SIG-M5 treated with dmso at 0.1 percent for 504 hours (cell line): ENCODE data around the gene MEGF11.

Experiments
- DNase-seq: peaks from one replicate; lab custom pipeline; 2025; ENCODE audit not compliant: unreplicated experiment; lab: John Stamatoyannopoulos, UW

Gene MEGF11

DNA sequence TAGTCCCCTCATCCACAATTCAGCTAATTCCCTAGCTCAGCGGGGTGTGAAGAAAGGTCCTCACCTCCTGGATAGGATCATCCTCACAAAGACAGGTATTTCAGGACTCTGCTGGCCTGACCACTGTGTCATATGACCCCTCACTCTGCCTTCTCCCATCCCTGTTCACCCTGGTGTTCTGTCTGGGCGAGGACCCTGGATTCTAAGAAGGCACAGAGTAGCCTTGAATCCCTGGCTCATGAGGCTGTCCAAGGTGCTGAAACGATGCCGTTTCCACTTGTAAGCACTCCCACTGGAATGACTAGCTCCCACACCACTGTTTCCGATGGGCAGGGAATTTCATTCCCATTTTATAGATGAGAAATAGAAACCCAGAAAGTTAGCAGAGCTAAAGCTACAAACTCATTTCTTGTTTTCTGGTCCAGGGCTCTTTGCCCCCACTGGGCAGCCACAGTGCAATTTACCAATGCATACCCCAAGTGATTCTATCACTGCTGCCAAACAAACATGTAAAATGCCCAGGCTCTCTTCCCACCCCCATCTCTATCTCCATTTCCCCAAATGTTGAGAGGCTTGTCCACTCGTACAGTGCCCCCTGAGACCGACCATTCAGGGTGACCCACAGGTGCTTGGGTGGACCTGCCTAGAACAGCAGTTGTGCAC is 301.0 kb downstream of the MEGF11 start:
- DNase-seq, result no peak

DNA sequence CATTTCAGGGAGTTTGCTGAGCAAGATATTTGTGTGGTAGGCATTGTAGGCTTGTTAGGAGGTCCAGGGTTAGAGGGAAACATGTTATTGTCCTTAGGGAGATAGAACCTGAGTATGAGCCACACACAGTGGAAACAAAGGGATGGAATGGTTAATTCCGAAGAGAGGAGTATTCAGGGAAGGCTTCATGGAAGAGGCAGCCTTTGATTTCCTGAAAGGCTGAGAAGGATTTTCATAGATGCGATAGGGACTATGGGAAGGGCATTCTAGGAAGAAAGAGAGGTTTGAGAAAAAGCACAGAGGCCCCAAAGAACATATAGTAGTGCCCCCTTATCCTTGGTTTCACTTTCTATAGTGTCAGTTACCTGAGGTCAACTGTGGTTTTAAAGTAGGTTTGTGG is 302.5 kb downstream of the MEGF11 start:
- DNase-seq, result no peak

DNA sequence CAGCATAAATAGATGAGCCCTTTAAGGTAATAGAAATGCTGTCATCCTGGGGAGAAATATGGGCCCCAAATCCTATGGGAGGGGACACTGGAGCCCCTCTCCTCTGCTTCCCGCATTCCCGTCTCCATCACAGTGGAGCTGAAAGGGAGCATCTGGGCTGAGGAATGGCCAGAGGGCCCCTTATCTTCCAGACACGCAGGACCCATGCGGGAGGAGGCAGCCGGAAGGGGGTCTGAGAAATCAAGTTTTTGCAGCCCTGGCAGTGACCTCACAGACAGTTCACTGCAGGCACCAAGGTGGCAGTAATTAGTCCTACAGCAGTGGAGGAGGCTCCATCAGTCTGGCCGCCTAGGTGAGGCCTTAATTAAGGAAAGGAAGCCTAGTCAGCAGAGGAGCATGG is 304.1 kb downstream of the MEGF11 start:
- DNase-seq, result no peak

DNA sequence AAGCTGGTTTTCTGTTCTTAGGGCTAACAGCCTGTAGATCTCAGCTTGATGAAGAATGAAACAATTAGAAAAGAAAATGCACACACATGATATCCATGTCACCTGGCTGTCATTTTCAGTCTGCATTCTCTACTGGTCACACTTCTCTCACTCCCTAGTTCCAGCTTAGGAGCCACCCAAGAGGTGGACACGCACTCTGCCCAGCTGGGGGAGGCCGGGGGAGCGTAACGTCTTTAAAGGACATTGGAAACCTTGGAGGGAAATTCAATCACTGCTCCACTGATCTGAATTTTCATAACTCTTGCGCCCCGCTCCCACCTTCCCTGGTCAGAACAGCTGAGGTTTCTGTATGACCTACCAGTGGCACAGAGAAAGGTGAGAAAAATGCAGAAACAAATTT is 304.5 kb downstream of the MEGF11 start:
- DNase-seq, result no peak

DNA sequence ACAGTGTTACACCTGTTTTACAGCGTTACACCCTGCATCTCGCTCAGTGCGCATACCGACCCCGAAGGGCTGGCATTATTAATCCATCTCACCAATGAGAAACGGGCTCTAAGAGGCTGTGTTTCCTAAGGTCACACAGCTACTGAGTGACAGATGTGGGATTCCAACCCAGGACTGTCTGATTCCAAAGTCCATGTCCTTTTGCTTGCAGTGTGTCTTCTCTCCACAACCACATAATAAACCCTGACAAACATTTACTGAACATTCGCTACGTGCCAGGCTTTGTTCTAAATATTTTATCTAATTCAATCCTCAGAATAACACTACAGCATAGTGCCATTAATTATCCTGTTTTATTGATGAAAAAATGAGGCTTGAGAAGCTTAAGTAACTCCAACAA is 305.2 kb downstream of the MEGF11 start:
- no peak for DNase-seq

DNA sequence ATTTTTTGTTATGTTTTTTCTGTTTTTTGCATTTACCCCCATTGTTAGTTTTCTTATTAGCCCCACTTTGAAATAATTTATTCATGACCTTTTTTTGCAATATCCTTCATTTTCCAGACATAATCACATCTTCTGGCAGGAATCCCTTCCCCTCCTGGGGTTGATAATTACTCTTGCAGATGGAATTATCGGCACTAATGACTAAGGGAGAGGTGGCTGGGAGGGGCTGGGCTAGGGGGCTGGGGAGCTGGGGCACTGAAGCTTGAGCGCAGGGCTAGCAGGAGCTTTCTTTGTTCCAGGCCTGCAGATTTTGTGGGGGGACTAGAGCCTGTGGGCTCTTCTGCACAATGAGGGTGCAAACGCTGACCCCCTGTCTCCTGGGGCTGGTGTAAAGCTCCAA is 306.5 kb downstream of the MEGF11 start:
- DNase-seq, result no peak

DNA sequence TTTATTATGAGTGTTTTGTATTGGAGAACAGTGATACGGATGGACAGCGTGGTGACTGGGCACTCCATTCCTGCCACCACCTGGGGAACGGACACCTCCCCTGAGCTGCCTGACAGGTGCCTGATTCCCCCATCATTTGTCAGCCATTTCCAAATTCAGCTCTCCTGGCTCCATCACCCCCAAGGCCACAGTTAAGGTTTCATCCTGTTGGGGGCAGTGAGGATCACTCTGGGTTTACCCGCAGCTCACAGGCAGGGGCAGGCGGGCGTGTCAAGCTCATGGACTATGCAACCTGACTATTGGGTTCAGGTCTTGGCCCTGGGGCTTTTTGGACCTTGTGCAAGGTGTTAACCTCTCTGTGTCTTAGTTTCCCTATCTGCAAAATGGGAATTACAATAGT is 307.9 kb downstream of the MEGF11 start:
- no peak for DNase-seq

DNA sequence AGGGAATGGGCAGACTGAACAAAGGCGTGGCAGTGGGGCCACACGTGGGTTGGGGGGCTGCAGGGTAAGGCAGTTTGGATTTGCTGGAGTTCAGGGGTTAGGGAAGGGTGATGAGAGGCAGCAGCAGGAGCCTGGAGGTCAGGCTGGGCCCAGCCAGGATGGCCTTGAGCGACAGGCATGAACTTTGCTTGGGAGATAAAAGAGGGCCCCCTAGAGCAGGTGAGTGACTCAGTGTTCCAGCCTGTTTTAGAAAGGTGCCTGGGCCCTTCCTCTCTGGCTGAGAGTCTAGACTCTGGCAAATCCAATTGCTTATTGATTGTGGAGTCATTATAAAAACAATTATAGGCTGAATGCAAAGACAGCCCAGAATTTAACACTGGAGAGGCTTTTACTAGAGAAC is 309.1 kb downstream of the MEGF11 start:
- no peak for DNase-seq

DNA sequence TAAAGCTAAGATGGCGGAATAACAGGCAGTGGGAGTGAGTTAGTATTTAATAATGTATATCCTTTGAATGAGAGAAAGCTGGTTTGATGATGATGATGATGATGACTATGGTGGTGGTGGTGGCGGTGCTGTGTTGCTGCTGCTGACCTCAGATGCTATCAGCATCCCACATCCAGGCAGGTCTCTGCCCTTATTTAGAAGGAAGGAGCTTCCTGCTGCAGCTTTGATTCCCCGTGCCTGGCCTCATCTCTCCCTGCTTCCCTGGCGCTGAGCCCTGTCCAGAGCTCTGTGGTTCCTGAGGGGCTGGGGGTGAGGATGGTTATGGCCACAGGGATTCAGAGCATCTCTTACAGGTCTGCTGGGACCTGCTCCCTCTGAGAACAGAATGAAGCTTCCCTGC is 311.1 kb downstream of the MEGF11 start:
- DNase-seq, result no peak

DNA sequence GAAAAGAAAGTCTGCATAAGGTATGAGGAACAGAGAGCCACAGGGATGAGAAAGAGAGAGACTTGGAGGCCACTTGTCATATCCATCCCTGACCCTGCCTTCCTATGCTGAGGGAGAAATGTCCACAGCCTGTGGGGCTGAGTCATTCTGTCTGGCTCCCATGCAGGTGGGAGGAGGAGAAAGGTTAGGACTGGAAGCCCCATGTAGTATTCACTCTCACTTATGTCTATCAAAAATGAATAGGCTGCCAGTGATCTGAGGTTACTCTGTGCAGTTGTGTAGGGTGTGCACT is 313.0 kb downstream of the MEGF11 start:
- DNase-seq, result no peak

DNA sequence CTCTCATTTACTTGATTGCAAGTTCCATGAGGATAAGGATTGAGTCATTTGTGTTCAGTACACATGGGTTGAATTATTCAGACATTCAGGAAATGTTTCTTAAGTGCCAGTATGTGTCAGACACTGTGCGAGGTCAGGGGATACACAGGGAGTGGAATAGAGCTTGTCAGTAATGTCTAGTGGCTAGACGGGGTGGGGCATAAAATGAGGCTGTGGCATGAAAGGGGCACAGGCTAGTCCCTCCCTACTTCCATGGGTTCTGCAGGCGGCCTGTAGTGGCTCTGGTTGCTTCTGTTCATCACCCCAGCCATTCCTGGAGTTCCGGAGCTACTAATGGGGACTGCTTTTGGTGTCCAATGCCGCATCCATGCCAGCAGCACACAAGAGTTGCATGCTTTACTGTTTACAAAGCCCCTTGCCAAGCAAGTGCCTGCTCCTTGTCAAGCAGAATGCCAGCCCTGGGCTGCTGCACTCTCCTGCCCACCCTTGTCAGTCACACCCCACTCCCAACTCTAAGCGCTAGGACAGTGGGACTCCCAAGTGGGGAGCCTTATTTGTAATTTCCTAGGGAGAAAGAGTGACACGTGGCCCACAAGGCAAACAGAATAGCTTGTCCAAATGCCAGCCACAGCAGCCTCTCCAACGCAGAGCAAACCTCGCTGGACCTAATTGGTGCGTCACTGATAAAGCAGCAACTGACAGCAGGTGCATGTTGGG is 313.5 kb downstream of the MEGF11 start:
- no peak for DNase-seq

DNA sequence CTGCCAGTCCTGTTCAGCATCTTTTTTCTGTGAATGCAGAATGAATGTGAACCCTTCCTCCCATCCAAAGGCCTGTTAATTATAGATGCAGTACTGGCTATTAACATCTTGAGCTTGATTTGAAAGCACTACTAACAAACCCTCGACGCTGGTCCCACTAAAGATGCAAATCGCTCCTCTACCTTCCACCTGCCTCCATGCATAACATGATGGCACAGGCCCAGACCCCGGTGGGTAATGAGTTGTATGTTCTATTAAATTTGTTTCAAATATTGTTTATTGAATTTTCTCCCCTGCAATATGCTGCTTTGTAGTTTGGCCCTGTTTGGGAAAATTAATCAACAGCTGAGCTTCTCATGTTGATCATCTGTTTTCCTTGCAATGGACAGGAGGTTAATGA is 314.9 kb downstream of the MEGF11 start:
- no peak for DNase-seq

DNA sequence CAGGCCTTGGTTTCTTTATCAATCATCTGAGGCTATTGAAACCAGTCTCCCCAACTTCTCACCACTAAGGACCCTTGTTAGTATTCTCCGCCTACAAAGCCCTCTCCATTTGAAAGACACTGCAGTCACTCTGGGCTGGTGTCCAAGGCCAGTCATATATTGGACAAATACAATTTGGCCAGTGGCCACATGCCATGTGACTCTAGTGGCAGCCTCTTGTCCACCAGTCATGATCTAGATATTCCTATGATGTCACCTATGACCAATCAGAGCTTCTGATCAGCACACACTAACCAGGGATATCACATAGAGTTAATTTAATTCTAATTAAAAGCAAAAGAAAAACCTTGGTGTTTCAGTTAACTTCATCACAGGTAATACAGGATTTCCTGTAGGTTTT is 316.1 kb downstream of the MEGF11 start:
- no peak for DNase-seq

DNA sequence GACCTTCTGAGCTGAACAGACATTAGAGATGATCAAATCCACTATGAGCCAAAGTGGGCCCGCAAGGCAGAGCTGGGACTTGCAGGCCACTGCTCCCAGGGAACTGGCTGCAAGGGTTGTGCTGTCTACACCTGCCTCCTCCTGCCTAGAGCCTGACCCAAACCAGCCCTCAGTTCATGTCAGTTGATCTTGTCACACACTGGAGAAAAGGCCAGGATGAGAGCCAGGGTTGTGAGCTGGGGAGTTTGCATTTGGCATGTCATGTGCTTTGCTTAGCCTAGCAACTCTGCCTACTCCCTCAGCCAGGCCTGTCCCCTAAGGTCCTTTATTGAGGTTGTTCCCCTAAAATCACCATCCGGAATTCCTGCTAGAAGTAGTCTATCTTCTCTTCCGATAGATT is 316.5 kb downstream of the MEGF11 start:
- no peak for DNase-seq

DNA sequence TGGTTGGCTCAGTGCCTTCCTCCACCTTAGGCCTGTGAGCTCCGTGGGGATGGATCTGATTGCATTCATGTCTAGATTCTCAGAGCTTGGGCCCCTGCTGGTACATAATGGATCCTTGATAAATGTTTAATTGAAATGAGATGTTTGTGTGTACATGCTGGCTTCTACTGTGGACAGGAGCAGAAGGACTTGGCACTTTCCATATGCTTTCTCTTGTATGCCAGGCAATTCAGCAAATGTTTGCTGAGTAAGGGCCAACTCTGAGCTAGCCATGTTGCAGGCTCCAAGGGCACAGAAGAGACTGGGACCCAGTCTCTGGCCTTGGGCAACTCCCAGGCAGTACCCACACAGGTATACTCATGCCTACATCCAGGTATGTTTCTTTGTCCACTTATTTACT is 317.3 kb downstream of the MEGF11 start:
- no peak for DNase-seq

DNA sequence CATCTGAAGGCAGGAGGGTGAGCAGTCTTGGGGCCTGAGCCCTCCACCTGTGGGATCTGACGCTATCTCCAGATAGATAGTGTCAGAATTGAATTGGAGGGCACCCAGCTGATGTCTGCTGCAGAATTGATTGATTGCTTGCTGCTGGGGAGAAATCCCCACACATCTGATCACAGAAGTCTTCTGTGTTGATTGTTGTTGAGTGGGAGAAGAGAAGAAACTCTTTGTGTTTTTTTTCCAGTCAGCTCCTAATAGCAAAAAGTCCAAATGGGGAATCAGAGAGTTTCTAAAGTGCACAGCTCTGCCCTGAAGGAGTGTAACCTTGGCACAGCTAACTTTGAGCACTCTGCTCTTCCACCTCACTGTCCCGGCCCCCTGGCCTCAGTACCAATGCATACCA is 318.2 kb downstream of the MEGF11 start:
- no peak for DNase-seq

DNA sequence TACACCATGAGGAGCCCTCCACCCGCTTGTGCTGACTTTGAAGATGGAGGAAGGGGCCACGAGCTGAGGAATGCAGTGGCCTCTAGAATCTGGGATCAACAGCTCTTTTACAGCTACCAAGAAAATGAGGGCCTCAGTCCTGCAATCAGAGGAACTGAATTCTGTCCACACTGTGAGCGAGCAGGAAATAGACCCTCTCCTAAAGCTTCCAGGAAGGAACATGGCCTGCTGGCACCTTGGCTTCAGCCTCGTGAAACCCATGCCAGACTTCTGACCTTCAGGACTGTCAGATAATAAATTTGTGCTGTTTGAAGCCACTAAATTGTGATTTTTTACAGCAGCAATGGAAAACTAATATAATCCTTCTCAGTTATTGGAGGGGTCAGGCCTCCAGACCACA is 322.3 kb downstream of the MEGF11 start:
- DNase-seq, result no peak

DNA sequence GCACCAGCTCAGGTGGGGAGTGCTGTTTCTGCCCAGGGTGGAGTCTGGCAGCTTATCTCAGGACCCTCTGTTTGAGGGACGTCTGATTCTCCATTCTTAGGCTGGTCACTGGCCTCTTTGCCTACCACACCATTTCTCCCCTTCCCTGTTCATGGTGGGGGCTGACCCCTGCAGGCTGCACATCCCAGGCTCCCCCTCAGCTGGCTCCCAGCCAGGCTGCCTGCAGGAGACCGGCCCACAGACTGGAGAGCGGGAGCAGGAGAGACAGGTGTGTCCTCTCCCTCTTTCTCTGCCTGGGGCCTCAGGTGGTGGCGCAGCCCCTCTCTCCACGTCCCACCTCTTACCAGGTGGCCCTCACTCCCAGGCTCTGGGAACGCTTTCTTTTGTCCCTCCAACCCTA is 323.4 kb downstream of the MEGF11 start:
- no peak for DNase-seq

DNA sequence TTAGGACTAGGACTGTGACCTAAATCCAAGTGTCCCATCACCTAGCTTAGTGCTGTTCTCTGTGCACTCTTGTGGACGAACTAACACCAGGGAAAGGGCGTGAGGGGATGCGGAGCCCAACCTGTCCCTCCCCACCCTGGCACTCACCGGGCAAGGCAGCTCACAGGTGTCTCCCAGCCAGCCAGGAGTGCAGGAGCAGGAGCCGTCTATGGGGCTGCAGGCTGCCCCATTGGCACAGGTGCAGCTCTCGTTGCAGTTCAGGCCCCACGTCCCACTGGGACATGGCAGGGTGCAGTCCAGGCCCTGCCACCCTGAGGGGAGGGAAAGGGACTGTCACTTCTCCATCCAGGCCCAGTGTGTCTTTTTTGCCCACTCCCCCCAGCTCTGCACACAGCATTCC is 324.0 kb downstream of the MEGF11 start:
- DNase-seq, result no peak

DNA sequence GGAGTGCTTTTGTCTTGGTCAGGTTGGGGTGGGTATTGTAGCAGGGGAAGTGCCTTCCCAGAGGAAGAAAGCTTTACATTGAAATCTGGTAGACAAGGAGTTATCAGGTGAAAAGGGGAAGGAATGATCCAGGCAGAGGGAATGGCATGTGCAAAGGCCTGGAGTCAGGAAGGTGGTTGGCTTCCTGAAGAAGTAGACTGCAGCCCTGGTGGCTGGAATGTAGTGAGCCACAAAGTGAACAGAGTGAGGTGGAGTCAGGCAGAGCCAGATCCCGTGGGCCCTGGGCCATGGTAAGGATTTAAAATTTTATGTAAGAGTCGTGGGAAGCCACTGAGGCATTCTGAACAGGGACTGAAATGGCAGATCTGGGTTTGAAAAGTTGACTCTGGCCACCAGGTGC is 326.0 kb downstream of the MEGF11 start:
- DNase-seq, result no peak

DNA sequence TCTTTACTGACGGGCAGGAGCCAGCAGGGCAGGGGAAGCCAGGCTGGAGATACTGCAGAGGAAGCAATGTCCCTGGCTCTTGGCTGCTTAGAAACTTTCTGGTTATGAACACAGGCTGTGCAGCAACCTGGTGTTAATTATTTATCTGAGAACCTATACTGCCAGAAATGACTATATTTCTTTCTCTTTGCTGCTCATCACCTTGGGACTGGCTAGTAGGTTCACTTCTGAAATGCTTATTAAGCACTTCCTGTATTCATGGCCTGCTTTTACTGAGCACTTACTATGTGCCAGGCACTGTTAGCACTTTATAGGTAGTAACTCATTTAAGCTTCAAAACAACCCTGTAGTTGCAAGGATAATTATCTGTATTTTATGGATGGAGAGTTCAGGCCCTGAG is 326.7 kb downstream of the MEGF11 start:
- DNase-seq, result no peak

DNA sequence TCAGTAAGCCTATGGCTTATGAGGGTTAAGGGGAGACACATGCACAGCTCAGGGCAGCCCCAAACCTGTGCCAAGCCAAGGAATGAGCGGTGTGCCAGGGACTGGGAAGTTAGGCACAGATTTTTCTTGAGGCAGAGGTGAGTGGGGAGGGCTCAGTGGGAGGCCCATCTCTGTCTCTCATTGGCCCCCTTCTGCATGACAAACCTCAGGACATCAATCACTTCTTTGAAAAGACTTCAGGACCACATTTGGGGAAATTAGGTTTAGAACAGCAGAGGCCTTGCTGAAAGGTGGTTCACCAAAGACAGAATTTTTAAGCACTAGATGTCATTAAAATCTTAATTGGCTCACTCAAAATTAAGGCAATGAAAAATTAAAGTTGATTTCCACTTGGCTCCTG is 327.1 kb downstream of the MEGF11 start:
- DNase-seq, result no peak

DNA sequence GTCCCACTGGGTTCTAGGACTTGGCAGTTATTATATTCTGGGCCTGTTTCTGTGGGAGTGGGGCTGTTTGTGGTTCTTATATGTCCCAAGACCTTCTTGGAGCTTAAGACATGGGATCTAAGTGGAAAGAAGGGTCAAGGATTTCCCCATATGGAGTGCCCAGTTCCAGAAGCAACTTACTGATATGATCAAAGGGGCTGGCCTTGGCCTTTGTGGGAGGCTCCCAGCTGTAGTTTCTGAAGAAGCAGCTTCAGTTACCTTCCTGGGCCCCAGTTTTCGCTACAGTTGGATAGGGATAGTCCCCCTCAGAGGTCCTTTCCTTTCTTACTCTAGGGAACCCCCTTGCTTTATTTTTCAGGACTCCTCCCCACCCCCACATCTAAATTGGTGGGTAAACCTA is 328.2 kb downstream of the MEGF11 start:
- DNase-seq, result no peak
